DND-41 (cell line): Measurements from ENCODE around the gene TSPAN11.

Source experiments
- CTCF ChIP-seq: IDR thresholded peaks from 2 replicates; pipeline ENCODE4 v1.5.1; 2012; ENCODE audit warnings: borderline replicate concordance, low read length, moderate library complexity, mild to moderate bottlenecking; ENCODE audit not compliant: poor library complexity, severe bottlenecking; ENCODE audit errors: extremely low read depth
- EZH2 ChIP-seq: IDR thresholded peaks from 3 replicates; pipeline ENCODE4 v1.6.1; 2012; ENCODE audit warnings: borderline replicate concordance, low read depth, mild to moderate bottlenecking, moderate library complexity, low read length, inconsistent platforms; ENCODE audit not compliant: severe bottlenecking

GRCh38 chr12:31019561-31019960, 93.0 kb downstream of the TSPAN11 start:
- TF ChIP-seq CTCF (no peak), EZH2 (no peak)
